ENCODE measurements around the gene COL11A2. TPM values are rescaled to one million over a fixed set of nuclear protein-coding genes. Genes with fewer than 3 reads are reported as not detected.

COL11A2 gene
- total and polyA plus RNA-seq, 2 of the 13 experiments (the other 11 are each of a cell fraction or from before 2014, with no cell fraction given) = 0.55 TPM

- TF ChIP-seq, protein P1, sequence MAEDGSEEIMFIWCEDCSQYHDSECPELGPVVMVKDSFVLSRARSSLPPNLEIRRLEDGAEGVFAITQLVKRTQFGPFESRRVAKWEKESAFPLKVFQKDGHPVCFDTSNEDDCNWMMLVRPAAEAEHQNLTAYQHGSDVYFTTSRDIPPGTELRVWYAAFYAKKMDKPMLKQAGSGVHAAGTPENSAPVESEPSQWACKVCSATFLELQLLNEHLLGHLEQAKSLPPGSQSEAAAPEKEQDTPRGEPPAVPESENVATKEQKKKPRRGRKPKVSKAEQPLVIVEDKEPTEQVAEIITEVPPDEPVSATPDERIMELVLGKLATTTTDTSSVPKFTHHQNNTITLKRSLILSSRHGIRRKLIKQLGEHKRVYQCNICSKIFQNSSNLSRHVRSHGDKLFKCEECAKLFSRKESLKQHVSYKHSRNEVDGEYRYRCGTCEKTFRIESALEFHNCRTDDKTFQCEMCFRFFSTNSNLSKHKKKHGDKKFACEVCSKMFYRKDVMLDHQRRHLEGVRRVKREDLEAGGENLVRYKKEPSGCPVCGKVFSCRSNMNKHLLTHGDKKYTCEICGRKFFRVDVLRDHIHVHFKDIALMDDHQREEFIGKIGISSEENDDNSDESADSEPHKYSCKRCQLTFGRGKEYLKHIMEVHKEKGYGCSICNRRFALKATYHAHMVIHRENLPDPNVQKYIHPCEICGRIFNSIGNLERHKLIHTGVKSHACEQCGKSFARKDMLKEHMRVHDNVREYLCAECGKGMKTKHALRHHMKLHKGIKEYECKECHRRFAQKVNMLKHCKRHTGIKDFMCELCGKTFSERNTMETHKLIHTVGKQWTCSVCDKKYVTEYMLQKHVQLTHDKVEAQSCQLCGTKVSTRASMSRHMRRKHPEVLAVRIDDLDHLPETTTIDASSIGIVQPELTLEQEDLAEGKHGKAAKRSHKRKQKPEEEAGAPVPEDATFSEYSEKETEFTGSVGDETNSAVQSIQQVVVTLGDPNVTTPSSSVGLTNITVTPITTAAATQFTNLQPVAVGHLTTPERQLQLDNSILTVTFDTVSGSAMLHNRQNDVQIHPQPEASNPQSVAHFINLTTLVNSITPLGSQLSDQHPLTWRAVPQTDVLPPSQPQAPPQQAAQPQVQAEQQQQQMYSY (CRISPR knock-in tag; IDR thresholded peaks at IDR 0.05) = peak; percentile 33
- TF ChIP-seq RFXAP (CRISPR knock-in tag; IDR thresholded peaks at IDR 0.05; ENCODE audit: borderline replicate concordance) (peak; percentile 65; the same call in 1 of the 2 replicates), GFI1 (CRISPR knock-in tag; IDR thresholded peaks at IDR 0.05; ENCODE audit: borderline replicate concordance) (no peak), POGK (CRISPR knock-in tag; conservative IDR thresholded peaks at IDR 0.05) (peak; percentile 95), ZBTB20 (CRISPR knock-in tag; IDR thresholded peaks at IDR 0.05; ENCODE audit: borderline replicate concordance, low read depth) (peak; percentile 64; the same call in 1 of the 2 replicates), RAD21 (CRISPR knock-in tag; IDR thresholded peaks at IDR 0.05) (peak; percentile 44; the same call in 1 of the 2 replicates), ZNF431 (CRISPR knock-in tag; IDR thresholded peaks at IDR 0.05; ENCODE audit: borderline replicate concordance, low read depth) (peak; percentile 56; the same call in 1 of the 2 replicates), CBX5 (CRISPR knock-in tag; IDR thresholded peaks at IDR 0.05; ENCODE audit: borderline replicate concordance) (peak; percentile 80), TRAFD1 (CRISPR knock-in tag; IDR thresholded peaks at IDR 0.05; ENCODE audit: borderline replicate concordance) (0 out of 2 replicates have a peak, but pooled peaks have one; percentile 38), TRIM22 (IDR thresholded peaks at IDR 0.05) (no peak), AKAP8 (CRISPR knock-in tag; IDR thresholded peaks at IDR 0.05) (0 out of 2 replicates have a peak, but pooled peaks have one; percentile 87), NPAS2 (CRISPR knock-in tag; IDR thresholded peaks at IDR 0.05; ENCODE audit: borderline replicate concordance) (no peak), CREB1 (IDR thresholded peaks at IDR 0.05) (peak; percentile 96), CREB1 (CRISPR knock-in tag; IDR thresholded peaks at IDR 0.05) (no peak), KLF9 (CRISPR knock-in tag; IDR thresholded peaks at IDR 0.05; ENCODE audit: low read depth) (no peak), MEF2D (CRISPR knock-in tag; IDR thresholded peaks at IDR 0.05) (no peak), ZNF749 (CRISPR knock-in tag; IDR thresholded peaks at IDR 0.05; ENCODE audit: borderline replicate concordance) (peak; percentile 89)
- TF ChIP-seq, protein P2, sequence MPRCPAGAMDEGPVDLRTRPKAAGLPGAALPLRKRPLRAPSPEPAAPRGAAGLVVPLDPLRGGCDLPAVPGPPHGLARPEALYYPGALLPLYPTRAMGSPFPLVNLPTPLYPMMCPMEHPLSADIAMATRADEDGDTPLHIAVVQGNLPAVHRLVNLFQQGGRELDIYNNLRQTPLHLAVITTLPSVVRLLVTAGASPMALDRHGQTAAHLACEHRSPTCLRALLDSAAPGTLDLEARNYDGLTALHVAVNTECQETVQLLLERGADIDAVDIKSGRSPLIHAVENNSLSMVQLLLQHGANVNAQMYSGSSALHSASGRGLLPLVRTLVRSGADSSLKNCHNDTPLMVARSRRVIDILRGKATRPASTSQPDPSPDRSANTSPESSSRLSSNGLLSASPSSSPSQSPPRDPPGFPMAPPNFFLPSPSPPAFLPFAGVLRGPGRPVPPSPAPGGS (CRISPR knock-in tag; IDR thresholded peaks at IDR 0.05) = no peak
Observed at GRCh38 chr6:33208091-33208967, 16.1 kb upstream of the COL11A2 start, which contains the start of gene RING1 (continued).
